GM12878 (cell line): ENCODE measurements around the gene CNN3.

Source experiments
- BCLAF1 ChIP-seq: fragments of 450-650 bp; IDR thresholded peaks from 2 replicates; pipeline ENCODE4 v1.6.1; 2017; ENCODE audit warnings: antibody characterized with exemption, mild to moderate bottlenecking, moderate library complexity
- CBX3 ChIP-seq: fragments of 200-600 bp; sonication (generic); IDR thresholded peaks from 2 replicates; pipeline ENCODE4 v1.6.1; 2016; ENCODE audit warnings: low read depth, borderline replicate concordance
- CTCF ChIP-seq, 3 experiments: IDR thresholded peaks in 2 of 3; conservative IDR thresholded peaks in 1 of 3; 2 replicates each; pipeline ENCODE4 v1.5.1; 2011; ENCODE audit warnings: low read depth in 3 of 3, low read length in 3 of 3, mild to moderate bottlenecking in 3 of 3, control low read depth in 2 of 3, moderate library complexity in 2 of 3, inconsistent platforms in 1 of 3, mixed read lengths in 1 of 3; ENCODE audit not compliant: control insufficient read depth in 2 of 3, insufficient read depth in 1 of 3; ENCODE audit errors: extremely low read depth in 1 of 3
- EZH2 ChIP-seq: IDR thresholded peaks from 2 replicates; pipeline ENCODE4 v1.6.1; 2012; ENCODE audit warnings: low read depth, mild to moderate bottlenecking, control low read depth, inconsistent platforms, low read length, borderline replicate concordance; ENCODE audit not compliant: control insufficient read depth
- KDM1A ChIP-seq: fragments of 200-600 bp; sonication (generic); IDR thresholded peaks from 2 replicates; pipeline ENCODE4 v1.6.1; 2016; ENCODE audit warnings: borderline replicate concordance
- NR2C1 ChIP-seq: fragments of 450-650 bp; IDR thresholded peaks from 2 replicates; pipeline ENCODE4 v1.6.1; 2017; ENCODE audit warnings: antibody characterized with exemption, mild to moderate bottlenecking, moderate library complexity
- SP1 ChIP-seq: IDR thresholded peaks from one replicate; pipeline ENCODE4 v1.6.1; 2011; ENCODE audit warnings: low read depth, low read length
- SRF ChIP-seq, 2 experiments: IDR thresholded peaks; 2 replicates each; pipeline ENCODE4 v1.6.1; 2011; ENCODE audit warnings: low read depth in 2 of 2, low read length in 2 of 2, mild to moderate bottlenecking in 1 of 2, moderate library complexity in 1 of 2
- TAF1 ChIP-seq: IDR thresholded peaks from 2 replicates; pipeline ENCODE4 v1.6.1; 2011; ENCODE audit warnings: mild to moderate bottlenecking, low read depth, low read length, borderline replicate concordance
- ZNF24 ChIP-seq: fragments of 450-650 bp; IDR thresholded peaks from 2 replicates; pipeline ENCODE4 v1.6.1; 2017; ENCODE audit warnings: antibody characterized with exemption, mild to moderate bottlenecking
- TF ChIP-seq, protein P1 (sequence below): IDR thresholded peaks from 2 replicates; pipeline ENCODE4 v1.6.1; 2011; ENCODE audit warnings: borderline replicate concordance, low read depth, mild to moderate bottlenecking, moderate library complexity, mixed read lengths, low read length; ENCODE audit not compliant: insufficient read depth; ENCODE audit errors: extremely low read length

- no peak for TF ChIP-seq SRF (IDR thresholded peaks at IDR 0.05; ENCODE audit: low read depth in 2 of 2, low read length in 2 of 2)
- TF ChIP-seq NR2C1, result no peak
- TF ChIP-seq KDM1A, result no peak
- TF ChIP-seq SP1, result no peak
- no peak for TF ChIP-seq CBX3
- no peak for TF ChIP-seq EZH2
- TF ChIP-seq ZNF24, result no peak
- TF ChIP-seq CTCF (IDR thresholded peaks at IDR 0.05 in 2 of 3, conservative IDR thresholded peaks at IDR 0.05 in 1 of 3; ENCODE audit: control insufficient read depth in 2 of 3, extremely low read depth in 1 of 3, insufficient read depth in 1 of 3, low read depth in 3 of 3, low read length in 3 of 3), result no peak
- TF ChIP-seq TAF1, result no peak
- no peak for TF ChIP-seq BCLAF1
- TF ChIP-seq, protein P1, sequence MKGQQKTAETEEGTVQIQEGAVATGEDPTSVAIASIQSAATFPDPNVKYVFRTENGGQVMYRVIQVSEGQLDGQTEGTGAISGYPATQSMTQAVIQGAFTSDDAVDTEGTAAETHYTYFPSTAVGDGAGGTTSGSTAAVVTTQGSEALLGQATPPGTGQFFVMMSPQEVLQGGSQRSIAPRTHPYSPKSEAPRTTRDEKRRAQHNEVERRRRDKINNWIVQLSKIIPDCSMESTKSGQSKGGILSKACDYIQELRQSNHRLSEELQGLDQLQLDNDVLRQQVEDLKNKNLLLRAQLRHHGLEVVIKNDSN, result no peak
Measured at GRCh38 chr1:94942171-94943128, 15.5 kb upstream of the CNN3 start.
